Neural progenitor cell (in vitro differentiated cells): ENCODE data around the gene MBTPS1. TPM values are rescaled to one million over a fixed set of nuclear protein-coding genes. Genes with fewer than 3 reads are reported as not detected.

Experiments
- DNase-seq: peaks from one replicate; pipeline ENCODE4 v3.0.0-alpha.2; 2016; ENCODE audit warnings: low spot score
- H2AFZ ChIP-seq: fragments of 200-600 bp; sonication (generic); replicated peaks from 2 replicates; pipeline ENCODE4 v1.6.1; 2016; ENCODE audit warnings: antibody characterized with exemption
- H3F3A ChIP-seq: fragments of 200-600 bp; sonication (generic); 2 replicates; pipeline ENCODE4 v1.6.1; 2016; ENCODE audit warnings: antibody characterized with exemption, low read depth
- H3K27ac ChIP-seq: fragments of 200-600 bp; sonication (generic); 2 replicates; pipeline ENCODE4 v1.5.1; 2016; ENCODE audit warnings: mild to moderate bottlenecking
- H3K27me3 ChIP-seq: fragments of 200-600 bp; sonication (generic); 2 replicates; pipeline ENCODE4 v1.6.1; 2016; ENCODE audit warnings: mild to moderate bottlenecking, moderate library complexity
- H3K36me3 ChIP-seq: fragments of 200-600 bp; sonication (generic); 2 replicates; pipeline ENCODE4 v1.5.1; 2016
- H3K4me1 ChIP-seq: fragments of 200-600 bp; sonication (generic); 2 replicates; pipeline ENCODE4 v1.6.1; 2016; ENCODE audit warnings: mixed run types
- H3K4me2 ChIP-seq: fragments of 200-600 bp; sonication (generic); 2 replicates; pipeline ENCODE4 v1.6.1; 2016
- H3K4me3 ChIP-seq: fragments of 200-600 bp; sonication (generic); 2 replicates; pipeline ENCODE4 v1.5.1; 2016
- H3K79me2 ChIP-seq: fragments of 200-600 bp; sonication (generic); 2 replicates; pipeline ENCODE4 v1.6.1; 2016; ENCODE audit warnings: low read depth
- H3K9ac ChIP-seq: fragments of 200-600 bp; sonication (generic); 2 replicates; pipeline ENCODE4 v1.6.1; 2016
- H3K9me3 ChIP-seq: fragments of 200-600 bp; sonication (generic); 2 replicates; pipeline ENCODE4 v1.5.1; 2016; ENCODE audit warnings: low read depth
- H4K20me1 ChIP-seq: fragments of 200-600 bp; sonication (generic); 2 replicates; pipeline ENCODE4 v1.6.1; 2016; ENCODE audit warnings: low read depth
- H3K27ac Mint-ChIP-seq: 3 replicates; pipeline ENCODE4 v1.8.0; 2021; ENCODE audit warnings: mixed read lengths
- H3K27me3 Mint-ChIP-seq: 2 replicates; pipeline ENCODE4 v1.8.0; 2022; ENCODE audit warnings: low read depth, mild to moderate bottlenecking, inconsistent platforms, moderate library complexity, mixed read lengths; ENCODE audit not compliant: insufficient read depth
- H3K36me3 Mint-ChIP-seq: 3 replicates; pipeline ENCODE4 v1.8.0; 2021; ENCODE audit warnings: mixed read lengths
- H3K4me1 Mint-ChIP-seq: 3 replicates; pipeline ENCODE4 v1.8.0; 2021; ENCODE audit warnings: mixed read lengths
- H3K4me3 Mint-ChIP-seq: 3 replicates; pipeline ENCODE4 v1.8.0; 2021; ENCODE audit warnings: mild to moderate bottlenecking, moderate library complexity, mixed read lengths
- H3K9me3 Mint-ChIP-seq: 3 replicates; pipeline ENCODE4 v1.8.0; 2020; ENCODE audit warnings: mixed read lengths
- CTCF ChIP-seq: fragments of 200-600 bp; sonication (generic); IDR thresholded peaks from 2 replicates; pipeline ENCODE4 v1.5.1; 2017; ENCODE audit warnings: antibody characterized with exemption, mild to moderate bottlenecking
- EZH2 ChIP-seq: fragments of 200-600 bp; sonication (generic); IDR thresholded peaks from 2 replicates; pipeline ENCODE4 v1.6.1; 2017; ENCODE audit warnings: antibody characterized with exemption, mild to moderate bottlenecking, moderate library complexity
- EZH2phosphoT487 ChIP-seq: fragments of 200-600 bp; sonication (generic); IDR thresholded peaks from 2 replicates; pipeline ENCODE4 v1.6.1; 2017; ENCODE audit warnings: antibody characterized with exemption
- total RNA-seq: library from RNA; depleted of rRNA; stranded (reverse); fragments of >200 nt; gene quantifications from 2 replicates; pipeline ENCODE4 v1.2.3, GENCODE V29; 2015; ENCODE audit warnings: low replicate concordance

The MBTPS1 gene
- total RNA-seq, 1 donor from 2014 or later, result 52.3 TPM

DNA sequence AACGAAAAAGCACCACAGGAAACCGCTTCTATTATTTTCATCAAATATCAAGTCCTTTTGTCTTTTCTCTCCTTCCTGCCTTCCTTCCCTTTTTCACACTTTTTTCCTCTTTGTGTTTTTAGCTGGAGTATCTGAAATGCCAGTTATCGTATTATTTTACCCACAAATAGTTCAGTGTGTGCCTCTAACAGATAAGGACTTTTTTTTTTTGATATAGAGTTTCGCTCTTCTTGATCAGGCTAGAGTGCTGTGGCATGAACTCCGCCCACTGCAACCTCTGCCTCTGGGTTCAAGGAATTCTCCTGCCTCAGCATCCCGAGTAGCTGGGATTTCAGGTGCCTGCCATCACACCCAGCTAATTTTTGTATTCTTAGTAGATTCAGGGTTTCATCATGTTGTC, 39.0 kb upstream of the MBTPS1 start:
- Mint-ChIP-seq H3K27ac (no peak overlapping the region), H3K27me3 (peaks cover 5% of the 10 kb centered on the region), H3K4me3 (no peak overlapping the region), H3K4me1 (peaks cover 6% of the 10 kb centered on the region), H3K9me3 (no peaks in the 10 kb centered on the region), H3K36me3 (no peaks in the 10 kb centered on the region)
- no peak overlapping the region for H2AFZ ChIP-seq
- no peaks in the 10 kb centered on the region for H4K20me1 ChIP-seq
- DNase-seq, result no peak
- H3K9ac ChIP-seq, result no peak overlapping the region
- TF ChIP-seq EZH2 (no peak), CTCF (no peak), EZH2phosphoT487 (no peak)
- no peaks in the 10 kb centered on the region for H3F3A ChIP-seq
- H3K27me3 ChIP-seq, result no peaks in the 10 kb centered on the region
- H3K4me2 ChIP-seq, result no peak overlapping the region
- no peaks in the 10 kb centered on the region for H3K79me2 ChIP-seq
- H3K27ac ChIP-seq, result no peak overlapping the region
- no peak overlapping the region for H3K4me3 ChIP-seq
- no peaks in the 10 kb centered on the region for H3K36me3 ChIP-seq
- H3K9me3 ChIP-seq, result no peaks in the 10 kb centered on the region
- no peaks in the 10 kb centered on the region for H3K4me1 ChIP-seq

DNA sequence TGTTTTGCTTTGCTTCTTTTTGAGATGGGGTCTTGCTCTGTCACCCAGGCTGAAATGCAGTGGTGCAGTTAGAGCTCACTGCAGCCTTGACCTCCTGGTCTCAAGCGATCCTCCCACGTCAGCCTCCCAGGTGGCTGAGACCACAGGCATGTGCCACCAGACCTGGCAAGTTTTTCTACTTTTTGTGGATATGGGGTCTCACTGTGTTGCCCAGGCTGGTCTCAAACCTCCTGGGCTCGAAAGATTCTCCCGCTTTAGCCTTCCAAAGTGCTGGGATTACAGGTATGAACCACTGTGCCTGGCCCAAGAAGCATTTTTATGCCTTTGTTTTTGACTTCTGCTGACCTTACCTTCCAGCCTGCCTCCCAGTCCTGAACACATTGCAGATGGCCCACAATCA, 38.5 kb upstream of the MBTPS1 start:
- Mint-ChIP-seq H3K4me3 (no peak overlapping the region), H3K36me3 (no peaks in the 10 kb centered on the region), H3K27ac (no peak overlapping the region), H3K9me3 (no peaks in the 10 kb centered on the region), H3K4me1 (peaks cover 6% of the 10 kb centered on the region), H3K27me3 (peaks cover 5% of the 10 kb centered on the region)
- Histone ChIP-seq H3K4me1 (no peaks in the 10 kb centered on the region), H4K20me1 (no peaks in the 10 kb centered on the region), H3K4me2 (no peak overlapping the region), H3K4me3 (no peak overlapping the region), H3K36me3 (no peaks in the 10 kb centered on the region), H3K79me2 (no peaks in the 10 kb centered on the region), H3K9ac (no peak overlapping the region), H3K27ac (no peak overlapping the region), H3K9me3 (no peaks in the 10 kb centered on the region), H2AFZ (no peak overlapping the region), H3F3A (no peaks in the 10 kb centered on the region), H3K27me3 (no peaks in the 10 kb centered on the region)
- DNase-seq, result no peak
- TF ChIP-seq EZH2 (no peak), EZH2phosphoT487 (no peak), CTCF (no peak)

GRCh38 chr16:84153660-84154214, 37.0 kb upstream of the MBTPS1 start:
- no peaks in the 10 kb centered on the region for H3K9me3 Mint-ChIP-seq
- no peaks in the 10 kb centered on the region for H3K36me3 Mint-ChIP-seq
- peaks cover 5% of the 10 kb centered on the region for H3K27me3 Mint-ChIP-seq

More at GRCh38 chr16:84153660-84154214, 37.0 kb upstream of the MBTPS1 start:
- H3K27ac Mint-ChIP-seq, result no peak overlapping the region
- Histone ChIP-seq H3K9me3 (no peaks in the 10 kb centered on the region), H3F3A (no peaks in the 10 kb centered on the region), H3K36me3 (no peaks in the 10 kb centered on the region), H3K4me3 (no peak overlapping the region), H3K79me2 (no peaks in the 10 kb centered on the region), H3K27ac (no peak overlapping the region), H4K20me1 (no peaks in the 10 kb centered on the region), H3K4me2 (no peak overlapping the region), H3K27me3 (no peaks in the 10 kb centered on the region), H2AFZ (no peak overlapping the region), H3K9ac (no peak overlapping the region), H3K4me1 (no peaks in the 10 kb centered on the region)
- peaks cover 4% of the 10 kb centered on the region for H3K4me1 Mint-ChIP-seq
- TF ChIP-seq EZH2phosphoT487 (no peak), EZH2 (no peak), CTCF (no peak)
- H3K4me3 Mint-ChIP-seq, result no peak overlapping the region
- DNase-seq, result no peak
